GM12878 (cell line): ENCODE measurements around the gene KLF12. TPM values are rescaled to one million over a fixed set of nuclear protein-coding genes. Genes with fewer than 3 reads are reported as not detected.
A peak's percentile ranks its signal among the peaks of the same experiment; 100 is the strongest.

Experiments
- ATAC-seq: fragments of 200-7000 bp; cut with Tn5 transposase; 3 replicates; pipeline ENCODE4 v1.9.1; 2020; ENCODE audit warnings: mild to moderate bottlenecking, moderate library complexity
- BruUV-seq: library from RNA; stranded (reverse); fragments of 400-500 nt; replicated peaks from 2 replicates; lab custom pipeline; 2021; lab: Mats Ljungman, UMichigan
- CTCF ChIA-PET: fragments of 300-600 bp; sonication (Branson Sonifier 250); formaldehyde crosslinking; extraction: SDS; loops from one replicate; lab custom pipeline; 2021; ENCODE audit warnings: inconsistent platforms; lab: Yijun Ruan, JAX
- POLR2A ChIA-PET: fragments of 350-600 bp; formaldehyde crosslinking; extraction: SDS; loops from one replicate; lab custom pipeline; 2021; ENCODE audit warnings: inconsistent platforms; lab: Charles Lee
- RAD21 ChIA-PET: fragments of 300-600 bp; sonication (Branson Sonifier 250); formaldehyde crosslinking; loops from one replicate; lab custom pipeline; 2023; ENCODE audit warnings: antibody characterized with exemption; ENCODE audit not compliant: unreplicated experiment; lab: Charles Lee
- SMC1A ChIA-PET: fragments of 300-600 bp; sonication (Branson Sonifier 250); formaldehyde crosslinking; loops from one replicate; lab custom pipeline; 2023; ENCODE audit not compliant: unreplicated experiment, uncharacterized antibody; lab: Charles Lee
- DNase-seq: peaks from one replicate; pipeline ENCODE4 v3.0.0-alpha.2; 2011; ENCODE audit warnings: low read depth, low spot score
- FAIRE-seq: peaks from 3 replicates; lab custom pipeline; 2011; peaks lifted over from hg19 to GRCh38; lab: Jason Lieb, UNC
- H2AFZ ChIP-seq: 2 replicates; pipeline ENCODE4 v1.6.0; 2011; ENCODE audit warnings: low read depth, low read length, control low read depth; ENCODE audit not compliant: control insufficient read depth
- H3K27ac ChIP-seq: 2 replicates; pipeline ENCODE4 v1.5.1; 2011; ENCODE audit warnings: control low read depth; ENCODE audit not compliant: control insufficient read depth, insufficient read depth
- H3K27me3 ChIP-seq, 2 experiments: replicated peaks in 1 of 2; 2 replicates each; pipeline versions ENCODE4 v1.6.0 to v1.6.1; 2011; ENCODE audit warnings: low read length in 1 of 2; ENCODE audit not compliant: control insufficient read depth in 2 of 2, insufficient read depth in 2 of 2
- H3K36me3 ChIP-seq, 2 experiments: 2 replicates each; pipeline ENCODE4 v1.5.1; 2011; ENCODE audit warnings: low read length in 1 of 2; ENCODE audit not compliant: control insufficient read depth in 2 of 2, insufficient read depth in 2 of 2
- H3K4me1 ChIP-seq: 2 replicates; pipeline ENCODE4 v1.6.1; 2011; ENCODE audit warnings: mild to moderate bottlenecking, low read length, moderate library complexity, mixed read lengths; ENCODE audit not compliant: control insufficient read depth, insufficient read depth
- H3K4me2 ChIP-seq: 2 replicates; pipeline ENCODE4 v1.6.0; 2011; ENCODE audit warnings: control low read depth; ENCODE audit not compliant: control insufficient read depth, insufficient read depth
- H3K4me3 ChIP-seq: fragments of 200-600 bp; sonication (generic); 2 replicates; pipeline ENCODE4 v1.5.1; 2016
- H3K79me2 ChIP-seq: 2 replicates; pipeline ENCODE4 v1.6.0; 2011; ENCODE audit warnings: low read length; ENCODE audit not compliant: control insufficient read depth, insufficient read depth
- H3K9ac ChIP-seq: 2 replicates; pipeline ENCODE4 v1.8.0; 2011; ENCODE audit warnings: low read length, control low read depth, mixed read lengths; ENCODE audit not compliant: control insufficient read depth, insufficient read depth
- H3K9me3 ChIP-seq: replicated peaks from 3 replicates; pipeline ENCODE4 v1.5.1; 2011; ENCODE audit warnings: mild to moderate bottlenecking, low read length; ENCODE audit not compliant: control insufficient read depth, insufficient read depth
- H4K20me1 ChIP-seq: 2 replicates; pipeline ENCODE4 v1.6.0; 2011; ENCODE audit not compliant: control insufficient read depth, insufficient read depth
- ATF7 ChIP-seq: fragments of 450-650 bp; IDR thresholded peaks from 2 replicates; pipeline ENCODE4 v1.6.1; 2016; ENCODE audit warnings: low read depth, mild to moderate bottlenecking
- JUND ChIP-seq: IDR thresholded peaks from 2 replicates; pipeline ENCODE4 v1.6.1; 2012; ENCODE audit warnings: low read depth, mild to moderate bottlenecking, low read length, improper control_type of control experiment, moderate library complexity
- KLF5 ChIP-seq: fragments of 450-650 bp; IDR thresholded peaks from 2 replicates; pipeline ENCODE4 v1.6.1; 2014; ENCODE audit warnings: mild to moderate bottlenecking; ENCODE audit not compliant: partially characterized antibody
- YBX1 ChIP-seq: fragments of 450-650 bp; IDR thresholded peaks from 2 replicates; pipeline ENCODE4 v1.6.1; 2016; ENCODE audit warnings: antibody characterized with exemption
- WGBS: methylation state at CpG from one replicate; pipeline ENCODE4 v1.1.6; 2016; ENCODE audit warnings: low lambda C conversion rate; ENCODE audit not compliant: insufficient replicate concordance, insufficient coverage; ENCODE audit errors: missing lambda C conversion rate; 5-methylcytosine and 5-hydroxymethylcytosine counted together
- in situ Hi-C: fragments of 300-500 bp; cut with MboI; formaldehyde crosslinking; loops from 9 replicates; pipeline ENCODE4 v1.14.3; 2018; ENCODE audit warnings: mixed read lengths
- intact Hi-C: fragments of 100-400 bp; cut with micrococcal nuclease; formaldehyde crosslinking; loops from one replicate; pipeline ENCODE4 v1.14.2; 2022; ENCODE audit not compliant: unreplicated experiment
- polyA plus RNA-seq, 11 experiments: library from polyadenylated mRNA; depleted of rRNA in 4 of 11; unstranded in 6 of 11; stranded (reverse) in 5 of 11; fragments of >200 nt; fragmentation: Nextera tagmentation in 4 of 11; fragmentation: Illumina TruSeq in 1 of 11; extraction: Ambion mirVana in 4 of 11; extraction: Trizol in 1 of 11; gene quantifications; 1 replicate in 1 of 11; 2 replicates in 10 of 11; pipeline versions ENCODE4 v1.2.1 to v1.2.3, GENCODE V29; 2011 to 2016; ENCODE audit warnings: inconsistent platforms in 2 of 11, missing spikeins in 2 of 11, low read depth in 1 of 11
- total RNA-seq, 4 experiments: library from RNA; depleted of rRNA in 3 of 4; stranded (reverse); fragments of >200 nt in 3 of 4; fragmentation: Illumina TruSeq in 1 of 4; extraction: Trizol in 1 of 4; gene quantifications; 2 replicates each; pipeline versions ENCODE4 v1.2.1 to v1.2.3, GENCODE V29; 2013 to 2021

KLF12 gene
- total and polyA plus RNA-seq, 10 of the 15 experiments (the other 5 are each of a cell fraction or from before 2014, with no cell fraction given): 0.11 to 11.4 (median 0.98) TPM

DNA sequence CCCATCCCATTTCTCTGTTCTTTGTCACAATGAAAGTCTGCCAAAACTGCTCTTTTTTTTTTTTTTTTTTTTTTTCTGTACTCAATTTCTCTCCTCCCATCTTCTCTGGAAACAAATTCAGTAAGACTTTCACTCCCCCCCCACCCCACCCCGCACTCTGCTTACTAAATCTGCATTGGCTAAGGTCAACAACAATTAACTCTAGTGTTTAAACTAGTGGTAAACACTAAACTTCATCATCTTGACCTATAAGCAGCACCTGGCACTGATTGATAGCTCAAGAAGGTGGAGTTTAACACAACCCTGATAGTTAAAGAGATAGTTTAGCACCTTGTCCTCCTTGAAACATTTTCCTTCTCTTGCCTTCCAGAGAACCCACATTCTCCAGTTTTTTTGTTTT is 14.1 kb upstream of the KLF12 start:
- H2AFZ ChIP-seq: no peak overlapping the region
- no peaks in the 10 kb centered on the region for H3K27me3 ChIP-seq
- no peak for TF ChIP-seq KLF5
- BruUV-seq: no TSS peak
- no peak overlapping the region for H3K4me3 ChIP-seq
- H3K9ac ChIP-seq: no peak overlapping the region
- intact Hi-C loops (no loop called here), in situ Hi-C loops (no loop called here)
- ChIA-PET CTCF (interaction anchor here (0.9 to 1.0 kb wide), 2 partner anchors 9 to 10 kb away, joined by 3 read pairs; no protein-coding TSS in a partner anchor), POLR2A (no interaction called here), SMC1A (interaction anchor here (1.0 kb wide), 1 partner anchor 235 kb away, joined by 3 read pairs; no protein-coding TSS in a partner anchor), RAD21 (no interaction called here)
- H3K9me3 ChIP-seq: no peaks in the 10 kb centered on the region
- no peak overlapping the region for H3K4me2 ChIP-seq
- WGBS: no CpG with 5 or more reads among the region's 1 CpG
- no peak for FAIRE-seq
- no peaks in the 10 kb centered on the region for H3K79me2 ChIP-seq
- H3K36me3 ChIP-seq: no peaks in the 10 kb centered on the region
- no peak overlapping the region for H3K27ac ChIP-seq
- H3K4me1 ChIP-seq: no peaks in the 10 kb centered on the region
- no peak for ATAC-seq
- no peak for DNase-seq
- no peaks in the 10 kb centered on the region for H4K20me1 ChIP-seq

DNA sequence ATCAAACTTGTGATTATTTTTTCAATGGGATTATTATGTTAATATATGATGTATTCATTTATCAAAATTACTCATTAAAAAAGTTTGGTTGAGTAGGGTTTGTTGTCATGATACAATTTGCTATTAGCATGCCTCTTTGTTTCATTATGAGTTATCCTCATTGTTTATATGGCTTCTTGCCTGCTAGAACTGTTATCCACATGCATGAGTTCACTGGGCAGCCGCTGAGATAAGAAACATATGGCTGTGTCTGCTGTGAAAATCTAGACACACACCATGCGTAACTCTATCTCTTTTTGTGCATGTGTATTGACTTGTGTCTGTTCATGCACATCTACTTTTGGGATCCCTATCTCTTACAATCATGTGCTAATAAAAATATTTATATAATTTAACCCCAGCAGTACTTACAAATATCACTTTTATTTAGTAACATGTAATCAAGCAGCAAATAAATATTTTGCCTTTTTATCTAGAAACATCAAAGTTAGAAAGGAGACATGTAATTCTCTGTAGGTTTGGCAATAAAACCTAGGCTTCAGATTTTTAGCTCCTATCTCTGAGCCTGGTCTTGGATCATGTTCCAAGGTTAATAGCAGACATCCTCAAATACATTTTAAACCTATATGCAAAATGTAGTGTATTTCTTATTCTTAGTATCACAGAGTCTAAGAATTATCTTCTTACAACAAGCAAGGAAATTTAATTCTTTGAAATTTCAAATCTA is 11.2 kb upstream of the KLF12 start:
- no peaks in the 10 kb centered on the region for H3K9me3 ChIP-seq
- no peak overlapping the region for H3K27ac ChIP-seq
- FAIRE-seq: no peak
- POLR2A ChIA-PET: no interaction called here
- peak; percentile 23; the same call in 1 of the 2 replicates for TF ChIP-seq ATF7
- peak; percentile 43; the same call in 1 of the 2 replicates for TF ChIP-seq JUND
- TF ChIP-seq YBX1: no peak
- TF ChIP-seq, all 136 proteins: peak for 2
- DNase-seq (no peak), ATAC-seq (peak; percentile 73)
- no peak overlapping the region for H3K9ac ChIP-seq
- no peaks in the 10 kb centered on the region for H3K79me2 ChIP-seq
- ChIA-PET RAD21 (no interaction called here), SMC1A (interaction anchor here (1.9 kb wide), 1 partner anchor 20 kb away, joined by 7 read pairs; no protein-coding TSS in a partner anchor), CTCF (no interaction called here)
- no peak overlapping the region for H3K4me2 ChIP-seq
- in situ Hi-C loops: no loop called here
- H3K4me3 ChIP-seq: no peak overlapping the region
- intact Hi-C loops: no loop called here
- no peaks in the 10 kb centered on the region for H4K20me1 ChIP-seq
- H3K4me1 ChIP-seq: no peaks in the 10 kb centered on the region
- H2AFZ ChIP-seq: no peak overlapping the region
- 61% methylated on average over 2 of the region's 2 CpGs for WGBS
- no peaks in the 10 kb centered on the region for H3K27me3 ChIP-seq
- no TSS peak for BruUV-seq
- H3K36me3 ChIP-seq: no peaks in the 10 kb centered on the region
